ENCODE data around the gene MYMX.

- TF ChIP-seq GATA2 (IDR thresholded peaks at IDR 0.05; ENCODE audit: low read depth, low read length), result no peak
- no peak for TF ChIP-seq GATA3 (IDR thresholded peaks at IDR 0.05; ENCODE audit: low read depth, low read length)
Measured at GRCh38 chr6:44201200-44201599, 15.5 kb upstream of the MYMX start.
